NCI-H1105 (cell line): ENCODE measurements around the gene HSD17B7.

ENCODE experiments used
- DNase-seq: peaks from one replicate; lab custom pipeline; 2025; lab: John Stamatoyannopoulos, UW

Gene HSD17B7

GRCh38 chr1:162859191-162859590 lies 68.7 kb downstream of the HSD17B7 start:
- no peak for DNase-seq

- DNase-seq = no peak
These were observed 70.6 kb downstream of the HSD17B7 start, which contains the start of gene CCDC190 for GRCh38 chr1:162861101-162861500. Gene CCDC190, minus strand, starts transcription at chr1:162861175. Its CDS starts 1,529 bp downstream, at chr1:162859646.

- DNase-seq = no peak
These were observed 71.1 kb downstream of the HSD17B7 start for GRCh38 chr1:162861625-162862024.
